ENCODE data around the gene FAM81B.

FAM81B gene

DNA sequence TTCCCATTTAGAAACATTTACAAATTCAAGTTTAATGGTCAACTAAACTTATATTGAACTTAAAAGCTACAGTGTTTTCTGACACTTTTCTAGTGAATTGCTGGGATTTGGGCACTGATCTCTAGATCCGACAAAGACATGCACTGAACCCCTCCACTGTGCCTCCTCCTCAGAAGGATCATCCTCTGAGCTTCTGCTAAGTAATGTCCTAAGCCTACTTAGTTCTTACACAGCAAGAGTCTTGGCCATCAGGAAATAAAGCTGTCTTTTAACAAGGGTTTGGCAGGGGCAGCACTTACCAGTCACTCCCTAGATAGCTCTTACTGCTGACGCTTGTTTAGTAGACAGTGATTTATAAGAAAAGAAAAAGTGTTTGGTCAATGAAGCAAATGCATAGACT is 50.5 kb downstream of the FAM81B start:
- Histone ChIP-seq H3K4me1 (ENCODE audit: insufficient read depth, low read length) (peaks cover 33% of the 10 kb centered on the region), H3K27me3 (ENCODE audit: insufficient read depth, low read length) (no peaks in the 10 kb centered on the region), H3K9ac (ENCODE audit: low read depth, low read length) (no peak overlapping the region), H3K36me3 (ENCODE audit: insufficient read depth, low read depth, low read length) (no peaks in the 10 kb centered on the region), H3K27ac (ENCODE audit: low read length) (no peak overlapping the region), H3K4me3 (ENCODE audit: low read length) (no peak overlapping the region), H3K9me3 (ENCODE audit: insufficient read depth, low read depth, low read length) (no peaks in the 10 kb centered on the region)

DNA sequence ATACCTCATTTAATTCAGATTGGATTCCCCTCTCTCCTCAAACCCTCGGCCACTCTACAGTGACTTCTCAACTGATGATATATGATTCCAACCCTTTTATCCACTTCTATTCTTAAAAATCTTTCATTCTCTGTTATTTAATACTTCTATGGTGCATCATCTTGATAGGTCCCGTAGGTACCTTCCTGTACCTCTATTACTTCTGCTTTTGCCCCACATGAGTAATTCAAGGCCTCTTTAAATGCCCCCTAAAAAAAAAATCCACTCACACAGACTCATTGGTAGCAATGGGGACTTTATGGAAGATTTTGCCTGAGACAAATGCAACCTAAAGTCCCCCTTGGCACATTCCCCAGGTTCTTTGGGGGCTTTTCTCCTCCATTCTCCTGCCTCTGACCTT is 54.3 kb downstream of the FAM81B start:
- Histone ChIP-seq H3K36me3 (ENCODE audit: insufficient read depth, low read depth, low read length) (no peaks in the 10 kb centered on the region), H3K27ac (ENCODE audit: low read length) (no peak overlapping the region), H3K27me3 (ENCODE audit: insufficient read depth, low read length) (no peaks in the 10 kb centered on the region), H3K9me3 (ENCODE audit: insufficient read depth, low read depth, low read length) (no peaks in the 10 kb centered on the region), H3K4me3 (ENCODE audit: low read length) (no peak overlapping the region), H3K4me1 (ENCODE audit: insufficient read depth, low read length) (peaks cover 30% of the 10 kb centered on the region), H3K9ac (ENCODE audit: low read depth, low read length) (no peak overlapping the region)

GRCh38 chr5:95445995-95446394 is 54.8 kb downstream of the FAM81B start:
- Histone ChIP-seq H3K36me3 (ENCODE audit: insufficient read depth, low read depth, low read length) (no peaks in the 10 kb centered on the region), H3K4me1 (ENCODE audit: insufficient read depth, low read length) (peaks cover 24% of the 10 kb centered on the region), H3K27ac (ENCODE audit: low read length) (no peak overlapping the region), H3K9ac (ENCODE audit: low read depth, low read length) (no peak overlapping the region), H3K27me3 (ENCODE audit: insufficient read depth, low read length) (no peaks in the 10 kb centered on the region), H3K4me3 (ENCODE audit: low read length) (no peak overlapping the region), H3K9me3 (ENCODE audit: insufficient read depth, low read depth, low read length) (no peaks in the 10 kb centered on the region)

GRCh38 chr5:95446560-95447221 is 55.5 kb downstream of the FAM81B start:
- no peaks in the 10 kb centered on the region for H3K9me3 ChIP-seq (ENCODE audit: insufficient read depth, low read depth, low read length)
- H3K4me3 ChIP-seq (ENCODE audit: low read length), result no peak overlapping the region
- H3K27me3 ChIP-seq (ENCODE audit: insufficient read depth, low read length), result no peaks in the 10 kb centered on the region
- no peak overlapping the region for H3K9ac ChIP-seq (ENCODE audit: low read depth, low read length)
- peaks cover 22% of the 10 kb centered on the region for H3K4me1 ChIP-seq (ENCODE audit: insufficient read depth, low read length)
- H3K36me3 ChIP-seq (ENCODE audit: insufficient read depth, low read depth, low read length), result no peaks in the 10 kb centered on the region
- H3K27ac ChIP-seq (ENCODE audit: low read length), result no peak overlapping the region

DNA sequence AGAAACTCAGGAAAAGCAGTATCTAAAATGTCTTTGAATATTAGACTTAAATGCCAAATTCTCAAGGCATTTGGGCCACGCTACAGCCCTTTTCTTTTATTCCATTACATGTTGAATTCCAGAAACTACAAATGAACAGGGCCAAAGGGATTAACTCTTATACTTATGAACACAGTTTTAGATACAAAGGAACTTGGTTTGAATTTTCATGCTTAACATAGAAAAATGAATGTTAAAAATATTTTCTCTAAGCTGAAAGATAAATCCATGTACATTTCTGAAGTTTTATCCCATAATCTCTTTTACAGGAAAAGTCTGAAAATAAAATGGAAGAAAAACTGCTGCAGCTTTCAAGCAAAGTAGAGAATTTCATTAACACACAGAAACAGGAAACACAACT is 56.8 kb downstream of the FAM81B start:
- H3K9ac ChIP-seq (ENCODE audit: low read depth, low read length), result no peak overlapping the region
- no peaks in the 10 kb centered on the region for H3K36me3 ChIP-seq (ENCODE audit: insufficient read depth, low read depth, low read length)
- H3K4me3 ChIP-seq (ENCODE audit: low read length), result no peak overlapping the region

DNA sequence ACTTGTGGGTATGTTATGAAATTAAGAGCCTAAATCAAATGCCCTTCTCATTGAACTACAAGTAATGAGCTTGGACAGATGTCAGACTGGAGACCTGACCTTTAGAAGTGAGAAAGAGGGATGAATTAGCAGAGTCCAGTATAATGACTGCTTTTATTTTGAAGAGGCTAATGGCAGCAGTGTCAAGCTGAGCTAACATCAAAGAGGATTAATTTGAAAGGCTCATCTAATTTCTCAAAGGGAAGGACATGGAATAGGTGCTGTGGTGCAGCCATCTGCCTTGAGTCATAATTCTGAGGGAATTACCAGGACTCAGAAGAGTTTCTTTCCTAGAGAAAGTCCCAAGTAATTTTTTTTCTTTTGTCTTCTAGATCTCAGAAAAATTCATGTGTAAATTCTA is 57.6 kb downstream of the FAM81B start:
- H3K4me3 ChIP-seq (ENCODE audit: low read length), result no peak overlapping the region
- no peaks in the 10 kb centered on the region for H3K27me3 ChIP-seq (ENCODE audit: insufficient read depth, low read length)
- H3K36me3 ChIP-seq (ENCODE audit: insufficient read depth, low read depth, low read length), result no peaks in the 10 kb centered on the region
- no peaks in the 10 kb centered on the region for H3K9me3 ChIP-seq (ENCODE audit: insufficient read depth, low read depth, low read length)
- no peak overlapping the region for H3K9ac ChIP-seq (ENCODE audit: low read depth, low read length)
- no peak overlapping the region for H3K27ac ChIP-seq (ENCODE audit: low read length)
- H3K4me1 ChIP-seq (ENCODE audit: insufficient read depth, low read length), result peaks cover 15% of the 10 kb centered on the region

More for the DNA sequence above, 56.8 kb downstream of the FAM81B start:
- H3K4me1 ChIP-seq (ENCODE audit: insufficient read depth, low read length), result peaks cover 15% of the 10 kb centered on the region
- no peaks in the 10 kb centered on the region for H3K27me3 ChIP-seq (ENCODE audit: insufficient read depth, low read length)
- H3K9me3 ChIP-seq (ENCODE audit: insufficient read depth, low read depth, low read length), result no peaks in the 10 kb centered on the region
- no peak overlapping the region for H3K27ac ChIP-seq (ENCODE audit: low read length)

DNA sequence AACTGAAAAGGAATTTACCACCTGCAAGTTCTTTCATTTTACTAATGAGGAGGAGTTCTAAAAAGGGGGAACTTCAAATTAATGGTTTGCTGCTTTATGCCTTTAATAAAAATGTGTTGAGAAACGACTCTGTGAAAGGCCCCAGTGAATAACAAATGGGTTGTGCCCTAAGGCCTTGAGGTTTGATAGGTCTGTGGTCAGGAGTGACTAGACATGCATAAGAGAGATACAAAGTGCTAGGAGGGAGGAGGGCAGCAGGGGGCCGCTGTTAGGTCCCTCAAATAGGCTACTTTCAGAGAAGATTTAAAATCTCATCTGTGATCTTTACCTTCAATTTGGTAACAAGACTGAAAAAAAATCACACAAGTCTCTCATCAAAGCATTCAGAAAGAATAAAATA is 58.3 kb downstream of the FAM81B start:
- Histone ChIP-seq H3K4me1 (ENCODE audit: insufficient read depth, low read length) (peaks cover 15% of the 10 kb centered on the region), H3K27me3 (ENCODE audit: insufficient read depth, low read length) (no peaks in the 10 kb centered on the region), H3K9me3 (ENCODE audit: insufficient read depth, low read depth, low read length) (no peaks in the 10 kb centered on the region), H3K9ac (ENCODE audit: low read depth, low read length) (no peak overlapping the region), H3K27ac (ENCODE audit: low read length) (no peak overlapping the region), H3K36me3 (ENCODE audit: insufficient read depth, low read depth, low read length) (no peaks in the 10 kb centered on the region), H3K4me3 (ENCODE audit: low read length) (no peak overlapping the region)

DNA sequence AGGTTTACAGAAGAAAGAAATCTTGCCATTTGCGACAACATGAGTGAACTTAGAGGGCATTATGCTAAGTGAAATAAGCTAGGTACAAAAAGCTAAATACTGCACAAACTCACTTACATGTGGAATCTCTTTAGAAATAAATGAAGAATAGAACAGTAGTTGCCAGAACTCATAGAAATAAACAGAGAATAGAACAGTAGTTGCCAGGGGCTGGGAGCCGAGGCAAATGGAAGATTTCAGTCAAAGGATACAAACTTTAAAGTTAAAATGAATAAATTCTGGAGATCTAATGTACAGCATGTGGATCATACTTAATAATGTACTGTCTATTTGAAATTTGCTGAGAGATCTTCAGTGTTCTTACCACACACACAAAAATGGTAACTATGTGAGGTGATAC is 63.4 kb downstream of the FAM81B start:
- no peak overlapping the region for H3K9ac ChIP-seq (ENCODE audit: low read depth, low read length)
- no peak overlapping the region for H3K27ac ChIP-seq (ENCODE audit: low read length)
- H3K4me3 ChIP-seq (ENCODE audit: low read length), result no peak overlapping the region
- no peaks in the 10 kb centered on the region for H3K4me1 ChIP-seq (ENCODE audit: insufficient read depth, low read length)
- no peaks in the 10 kb centered on the region for H3K9me3 ChIP-seq (ENCODE audit: insufficient read depth, low read depth, low read length)
- no peaks in the 10 kb centered on the region for H3K27me3 ChIP-seq (ENCODE audit: insufficient read depth, low read length)
- no peaks in the 10 kb centered on the region for H3K36me3 ChIP-seq (ENCODE audit: insufficient read depth, low read depth, low read length)

GRCh38 chr5:95460665-95461064 is 69.5 kb downstream of the FAM81B start:
- no peaks in the 10 kb centered on the region for H3K27me3 ChIP-seq (ENCODE audit: insufficient read depth, low read length)
- H3K27ac ChIP-seq (ENCODE audit: low read length), result no peak overlapping the region
- H3K9ac ChIP-seq (ENCODE audit: low read depth, low read length), result no peak overlapping the region
- peaks cover 27% of the 10 kb centered on the region for H3K36me3 ChIP-seq (ENCODE audit: insufficient read depth, low read depth, low read length)
- no peaks in the 10 kb centered on the region for H3K9me3 ChIP-seq (ENCODE audit: insufficient read depth, low read depth, low read length)
- no peak overlapping the region for H3K4me3 ChIP-seq (ENCODE audit: low read length)
- H3K4me1 ChIP-seq (ENCODE audit: insufficient read depth, low read length), result no peaks in the 10 kb centered on the region

- H3K27ac ChIP-seq (ENCODE audit: low read length), result no peak overlapping the region
- H3K9me3 ChIP-seq (ENCODE audit: insufficient read depth, low read depth, low read length), result no peaks in the 10 kb centered on the region
- peaks cover 10% of the 10 kb centered on the region; the same call in 1 of the 2 replicates for H3K4me1 ChIP-seq (ENCODE audit: insufficient read depth, low read length)
- H3K36me3 ChIP-seq (ENCODE audit: insufficient read depth, low read depth, low read length), result peaks cover 40% of the 10 kb centered on the region
- H3K27me3 ChIP-seq (ENCODE audit: insufficient read depth, low read length), result no peaks in the 10 kb centered on the region
- no peak overlapping the region for H3K9ac ChIP-seq (ENCODE audit: low read depth, low read length)
- H3K4me3 ChIP-seq (ENCODE audit: low read length), result no peak overlapping the region
Measured at GRCh38 chr5:95471487-95471886, 80.3 kb downstream of the FAM81B start.

GRCh38 chr5:95471942-95472341 is 80.8 kb downstream of the FAM81B start:
- H3K27ac ChIP-seq (ENCODE audit: low read length), result no peak overlapping the region
- H3K36me3 ChIP-seq (ENCODE audit: insufficient read depth, low read depth, low read length), result peaks cover 41% of the 10 kb centered on the region
- H3K4me1 ChIP-seq (ENCODE audit: insufficient read depth, low read length), result peaks cover 10% of the 10 kb centered on the region; the same call in 1 of the 2 replicates
- no peak overlapping the region for H3K9ac ChIP-seq (ENCODE audit: low read depth, low read length)
- no peaks in the 10 kb centered on the region for H3K27me3 ChIP-seq (ENCODE audit: insufficient read depth, low read length)
- no peaks in the 10 kb centered on the region for H3K9me3 ChIP-seq (ENCODE audit: insufficient read depth, low read depth, low read length)
- H3K4me3 ChIP-seq (ENCODE audit: low read length), result no peak overlapping the region

DNA sequence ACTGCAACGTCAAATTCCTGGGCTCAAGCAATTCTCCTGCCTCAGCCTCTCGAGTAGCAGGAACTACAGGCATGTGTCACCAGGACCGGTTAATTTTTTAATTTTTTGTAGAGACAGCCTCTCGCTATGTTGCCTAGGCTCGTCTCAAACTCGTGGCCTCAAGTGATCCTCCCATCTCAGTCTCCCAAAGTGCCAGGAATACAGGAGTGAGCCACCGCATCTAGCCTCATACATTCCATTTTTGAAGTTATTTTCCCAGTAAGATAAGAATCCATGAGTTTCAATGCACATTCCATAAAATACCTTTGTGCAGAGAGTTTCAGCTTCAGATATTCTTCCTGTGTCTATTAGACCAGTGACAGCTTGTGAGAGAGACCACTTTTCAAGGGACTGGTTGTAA is 93.3 kb downstream of the FAM81B start:
- Histone ChIP-seq H3K36me3 (ENCODE audit: insufficient read depth, low read depth, low read length) (peaks cover 82% of the 10 kb centered on the region), H3K27me3 (ENCODE audit: insufficient read depth, low read length) (no peaks in the 10 kb centered on the region), H3K9me3 (ENCODE audit: insufficient read depth, low read depth, low read length) (no peaks in the 10 kb centered on the region), H3K4me3 (ENCODE audit: low read length) (no peak overlapping the region), H3K27ac (ENCODE audit: low read length) (no peak overlapping the region), H3K9ac (ENCODE audit: low read depth, low read length) (no peak overlapping the region), H3K4me1 (ENCODE audit: insufficient read depth, low read length) (no peaks in the 10 kb centered on the region)
